K562 (cell line): ENCODE results near the gene YKT6. TPM values are rescaled to one million over a fixed set of nuclear protein-coding genes. Genes with fewer than 3 reads are reported as not detected.

Experiments
- ATAC-seq: fragments of 200-7000 bp; cut with Tn5 transposase; 3 replicates; pipeline ENCODE4 v1.9.1; 2020; ENCODE audit warnings: moderate library complexity
- BruUV-seq: library from RNA; stranded (reverse); fragments of 400-500 nt; replicated peaks from 2 replicates; lab custom pipeline; 2021; lab: Mats Ljungman, UMichigan
- CTCF ChIA-PET: fragments of 300-600 bp; formaldehyde crosslinking; extraction: SDS; loops from one replicate; lab custom pipeline; 2021; ENCODE audit warnings: low intra/inter-chr PET ratio; lab: Yijun Ruan, JAX
- POLR2A ChIA-PET: fragments of 300-600, 350-650 bp; sonication (Branson Sonifier 250); formaldehyde crosslinking; extraction: SDS; loops from one replicate; lab custom pipeline; 2021; ENCODE audit warnings: antibody characterized with exemption, inconsistent platforms; lab: Yijun Ruan, JAX
- DNase-seq, 4 experiments: peaks; one replicate each; pipeline versions ENCODE4 v3.0.0 to v3.0.0-alpha.2; 2011 to 2018; ENCODE audit warnings: low spot score in 3 of 4, mixed read lengths in 3 of 4; ENCODE audit errors: extremely low read depth in 1 of 4
- FAIRE-seq: peaks from 2 replicates; lab custom pipeline; 2011; peaks lifted over from hg19 to GRCh38; lab: Jason Lieb, UNC
- H2AFZ ChIP-seq: 2 replicates; pipeline ENCODE4 v1.6.0; 2011; ENCODE audit warnings: low read depth, low read length, control low read depth, inconsistent platforms
- H3K27ac ChIP-seq: fragments of 200-600 bp; 3 replicates; pipeline ENCODE4 v1.8.0; 2011; ENCODE audit warnings: low read depth, mild to moderate bottlenecking, control low read depth, inconsistent platforms, low read length, moderate library complexity, mixed read lengths; ENCODE audit errors: extremely low read depth
- H3K27me3 ChIP-seq, 2 experiments: fragments of 300-600 bp in 1 of 2; 2 replicates in 1 of 2; 3 replicates in 1 of 2; pipeline versions ENCODE4 v1.6.0 to v1.8.0; 2011; ENCODE audit warnings: inconsistent platforms in 2 of 2, low read length in 2 of 2, mild to moderate bottlenecking in 1 of 2, mixed read lengths in 1 of 2, moderate library complexity in 1 of 2; ENCODE audit not compliant: control insufficient read depth in 2 of 2, insufficient read depth in 2 of 2
- H3K36me3 ChIP-seq: fragments of 300-600 bp; 3 replicates; pipeline ENCODE4 v1.8.0; 2011; ENCODE audit warnings: mild to moderate bottlenecking, low read length, inconsistent platforms; ENCODE audit not compliant: control insufficient read depth, insufficient read depth
- H3K4me1 ChIP-seq, 2 experiments: fragments of 200-600 bp in 1 of 2; replicated peaks in 1 of 2; 2 replicates in 1 of 2; 3 replicates in 1 of 2; pipeline versions ENCODE4 v1.5.1 to v1.8.0; 2011; ENCODE audit warnings: inconsistent platforms in 2 of 2, low read length in 2 of 2, mild to moderate bottlenecking in 1 of 2, mixed read lengths in 1 of 2, moderate library complexity in 1 of 2; ENCODE audit not compliant: control insufficient read depth in 2 of 2, insufficient read depth in 2 of 2
- H3K4me2 ChIP-seq: 2 replicates; pipeline ENCODE4 v1.6.1; 2011; ENCODE audit warnings: low read length, control low read depth, inconsistent platforms, mixed read lengths; ENCODE audit not compliant: insufficient read depth
- H3K4me3 ChIP-seq: fragments of 200-600 bp; sonication (generic), shearing (Covaris generic); 2 replicates; pipeline ENCODE4 v1.5.1; 2016; ENCODE audit warnings: control low read depth, inconsistent platforms
- H3K79me2 ChIP-seq: fragments of 200-600 bp; 3 replicates; pipeline ENCODE4 v1.8.0; 2011; ENCODE audit warnings: low read length, inconsistent platforms; ENCODE audit not compliant: control insufficient read depth, insufficient read depth
- H3K9ac ChIP-seq, 2 experiments: 2 replicates each; pipeline versions ENCODE4 v1.6.0 to v1.6.1; 2011; ENCODE audit warnings: low read depth in 2 of 2, low read length in 2 of 2, control low read depth in 1 of 2, inconsistent platforms in 1 of 2, mild to moderate bottlenecking in 1 of 2, mixed read lengths in 1 of 2; ENCODE audit not compliant: insufficient read depth in 1 of 2
- H3K9me1 ChIP-seq: one replicate; pipeline ENCODE4 v1.6.0; 2011; ENCODE audit warnings: inconsistent platforms, mild to moderate bottlenecking, low read length, moderate library complexity; ENCODE audit not compliant: control insufficient read depth, insufficient read depth
- H3K9me3 ChIP-seq: replicated peaks from 2 replicates; pipeline ENCODE4 v1.5.1; 2011; ENCODE audit warnings: low read depth, low read length, inconsistent platforms; ENCODE audit not compliant: control insufficient read depth, insufficient read depth
- H4K20me1 ChIP-seq: replicated peaks from 2 replicates; pipeline ENCODE4 v1.6.1; 2011; ENCODE audit warnings: low read length, inconsistent platforms, mixed read lengths; ENCODE audit not compliant: control insufficient read depth, insufficient read depth
- GTF2E2 ChIP-seq: fragments of 200-800 bp; sonication (Bioruptor generic); IDR thresholded peaks from 2 replicates; pipeline ENCODE4 v1.6.1; 2016; ENCODE audit warnings: missing genetic modification characterization, missing compliant biosample characterization
- NFXL1 ChIP-seq: fragments of 450-650 bp; formaldehyde crosslinking; IDR thresholded peaks from 2 replicates; pipeline ENCODE4 v1.4.0; 2021; ENCODE audit warnings: mild to moderate bottlenecking
- TAF1 ChIP-seq: IDR thresholded peaks from 2 replicates; pipeline ENCODE4 v1.6.1; 2011; ENCODE audit warnings: mild to moderate bottlenecking, low read length, moderate library complexity; ENCODE audit not compliant: insufficient read depth, control insufficient read depth, severe bottlenecking; ENCODE audit errors: extremely low read depth
- ZKSCAN8 ChIP-seq: fragments of 200-800 bp; sonication (Bioruptor generic); IDR thresholded peaks from 2 replicates; pipeline ENCODE4 v1.6.1; 2016; ENCODE audit warnings: missing genetic modification characterization, missing compliant biosample characterization
- ZNF146 ChIP-seq: IDR thresholded peaks from one replicate; pipeline ENCODE4 v1.6.1; 2018; ENCODE audit warnings: missing compliant biosample characterization; ENCODE audit not compliant: unreplicated experiment
- ZNF445 ChIP-seq: fragments of 250-450 bp; sonication (Bioruptor Pico); IDR thresholded peaks from 2 replicates; pipeline ENCODE4 v1.4.0; 2020; ENCODE audit warnings: low read depth, mild to moderate bottlenecking, moderate library complexity
- WGBS: fragments of 100-300 bp; shearing (Covaris generic); methylation state at CpG from one replicate; pipeline ENCODE4 v1.1.6; 2016; ENCODE audit warnings: low coverage, mixed read lengths; ENCODE audit not compliant: insufficient coverage; ENCODE audit errors: missing lambda C conversion rate; 5-methylcytosine and 5-hydroxymethylcytosine counted together
- in situ Hi-C: fragments of 300-500 bp; cut with MboI; formaldehyde crosslinking; loops from 4 replicates; pipeline ENCODE4 v1.15.0; 2018; ENCODE audit warnings: inconsistent platforms, mixed read lengths
- intact Hi-C: fragments of 100-400 bp; cut with micrococcal nuclease; formaldehyde crosslinking; loops from 2 replicates; pipeline ENCODE4 v1.14.2; 2022
- polyA plus RNA-seq, 8 experiments: library from polyadenylated mRNA; depleted of rRNA in 4 of 8; stranded (reverse) in 5 of 8; unstranded in 3 of 8; fragments of >200 nt; fragmentation: Nextera tagmentation in 2 of 8; fragmentation: Illumina TruSeq in 1 of 8; extraction: Ambion mirVana in 2 of 8; extraction: Trizol in 1 of 8; gene quantifications; 2 replicates each; pipeline versions ENCODE4 v1.2.1 to v1.2.3, GENCODE V29; 2011 to 2014; ENCODE audit warnings: inconsistent platforms in 1 of 8, missing spikeins in 1 of 8
- total RNA-seq, 7 experiments: library from RNA; depleted of rRNA in 6 of 7; stranded (reverse); fragments of >200 nt in 6 of 7; fragmentation: Illumina TruSeq in 2 of 7; extraction: Trizol in 2 of 7; gene quantifications; 2 replicates each; pipeline versions ENCODE4 v1.2.1 to v1.2.3, GENCODE V29; 2011 to 2021; ENCODE audit warnings: low replicate concordance in 1 of 7
- TF ChIP-seq, protein P1 (sequence below): fragments of 250-450 bp; sonication (Bioruptor Pico); IDR thresholded peaks from 2 replicates; pipeline ENCODE4 v1.5.0; 2021; ENCODE audit warnings: mild to moderate bottlenecking, borderline replicate concordance
- TF ChIP-seq, protein P2 (sequence below): conservative IDR thresholded peaks from 2 replicates; pipeline ENCODE4 v1.6.1; 2011; ENCODE audit warnings: low read depth, mild to moderate bottlenecking, low read length; ENCODE audit not compliant: control insufficient read depth
- TF ChIP-seq, protein P3 (sequence below): sonication (generic); formaldehyde crosslinking; IDR thresholded peaks from 2 replicates; pipeline ENCODE4 v1.8.1; 2023; ENCODE audit warnings: mild to moderate bottlenecking, missing genetic modification reagents, moderate library complexity
- TF ChIP-seq, protein P4 (sequence below): fragments of 250-450 bp; sonication (Bioruptor Pico); IDR thresholded peaks from 2 replicates; pipeline ENCODE4 v1.4.0; 2020
- TF ChIP-seq, protein P5 (sequence below): fragments of 200-800 bp; sonication (Bioruptor generic); IDR thresholded peaks from 2 replicates; pipeline ENCODE4 v1.6.1; 2017; ENCODE audit warnings: missing genetic modification characterization, missing compliant biosample characterization

YKT6 gene
- total and polyA plus RNA-seq, 9 of the 15 experiments (the other 6 are each of a cell fraction or from before 2014, with no cell fraction given): 1.6 to 90.6 (median 75.1) TPM

DNA sequence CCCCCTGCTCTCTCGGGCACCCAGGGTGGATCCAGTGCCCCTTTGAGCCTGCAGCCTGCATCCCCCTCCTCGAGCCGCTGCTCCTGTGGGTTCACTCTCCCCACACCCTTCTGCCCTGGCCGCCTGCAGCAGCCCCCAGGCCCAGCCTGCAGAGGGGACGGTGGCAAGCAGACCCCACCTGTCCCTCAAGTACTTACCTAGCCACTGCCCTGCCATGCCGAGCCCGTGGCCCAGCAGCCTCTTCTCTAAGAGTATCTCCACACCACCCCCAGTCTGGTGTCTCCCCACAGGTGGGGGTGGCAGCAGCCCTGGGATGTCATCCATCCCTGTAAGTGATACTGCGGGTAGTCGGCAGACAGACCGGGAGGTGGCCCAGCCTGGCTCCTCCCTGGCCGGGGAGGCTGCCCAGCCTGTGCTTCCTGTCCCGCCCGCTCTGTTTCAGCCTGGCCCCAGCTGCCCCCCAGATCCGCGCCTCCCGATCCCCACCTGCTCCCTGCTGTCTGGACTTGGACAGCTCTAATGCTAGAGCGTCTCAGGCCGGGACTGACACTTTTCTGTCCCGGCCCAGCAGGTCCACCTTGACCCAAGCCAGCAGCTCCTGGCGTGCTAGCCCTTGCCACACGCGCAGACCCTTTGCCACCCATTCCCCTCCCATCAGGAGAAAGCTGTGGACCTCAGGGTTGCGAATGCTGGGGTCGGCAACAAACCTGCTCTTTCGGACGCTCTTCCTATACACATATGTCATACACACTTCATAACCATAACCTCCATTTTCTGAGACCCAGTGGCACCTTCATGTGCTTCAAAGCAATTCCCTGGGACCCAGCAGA, 25.0 kb downstream of the YKT6 start (continued):
- TF ChIP-seq, protein P1, sequence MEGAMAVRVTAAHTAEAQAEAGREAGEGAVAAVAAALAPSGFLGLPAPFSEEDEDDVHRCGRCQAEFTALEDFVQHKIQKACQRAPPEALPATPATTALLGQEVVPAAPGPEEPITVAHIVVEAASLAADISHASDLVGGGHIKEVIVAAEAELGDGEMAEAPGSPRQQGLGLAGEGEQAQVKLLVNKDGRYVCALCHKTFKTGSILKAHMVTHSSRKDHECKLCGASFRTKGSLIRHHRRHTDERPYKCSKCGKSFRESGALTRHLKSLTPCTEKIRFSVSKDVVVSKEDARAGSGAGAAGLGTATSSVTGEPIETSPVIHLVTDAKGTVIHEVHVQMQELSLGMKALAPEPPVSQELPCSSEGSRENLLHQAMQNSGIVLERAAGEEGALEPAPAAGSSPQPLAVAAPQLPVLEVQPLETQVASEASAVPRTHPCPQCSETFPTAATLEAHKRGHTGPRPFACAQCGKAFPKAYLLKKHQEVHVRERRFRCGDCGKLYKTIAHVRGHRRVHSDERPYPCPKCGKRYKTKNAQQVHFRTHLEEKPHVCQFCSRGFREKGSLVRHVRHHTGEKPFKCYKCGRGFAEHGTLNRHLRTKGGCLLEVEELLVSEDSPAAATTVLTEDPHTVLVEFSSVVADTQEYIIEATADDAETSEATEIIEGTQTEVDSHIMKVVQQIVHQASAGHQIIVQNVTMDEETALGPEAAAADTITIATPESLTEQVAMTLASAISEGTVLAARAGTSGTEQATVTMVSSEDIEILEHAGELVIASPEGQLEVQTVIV: no peak
- no peak for TF ChIP-seq GTF2E2 (tag)

DNA sequence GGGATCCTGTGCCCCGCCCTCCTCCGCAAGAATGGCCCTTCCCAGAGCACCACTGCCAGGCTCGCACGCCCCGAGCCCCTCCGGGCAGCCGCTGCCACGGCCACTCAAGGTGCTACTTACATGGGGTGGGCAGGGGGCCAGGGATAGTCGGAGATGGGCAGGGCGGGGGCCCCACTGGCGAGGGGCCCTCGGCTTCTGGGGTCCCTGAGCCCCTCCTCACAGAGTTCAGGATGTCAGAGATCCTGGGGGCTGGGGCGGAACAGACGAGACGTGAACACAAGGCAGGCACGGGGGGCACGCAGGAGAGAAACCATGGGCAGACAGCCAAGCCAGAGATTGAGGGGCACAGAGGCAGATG, 25.6 kb downstream of the YKT6 start:
- no peaks in the 10 kb centered on the region for H3K79me2 ChIP-seq
- in situ Hi-C loops: no loop called here
- TF ChIP-seq, protein P2, sequence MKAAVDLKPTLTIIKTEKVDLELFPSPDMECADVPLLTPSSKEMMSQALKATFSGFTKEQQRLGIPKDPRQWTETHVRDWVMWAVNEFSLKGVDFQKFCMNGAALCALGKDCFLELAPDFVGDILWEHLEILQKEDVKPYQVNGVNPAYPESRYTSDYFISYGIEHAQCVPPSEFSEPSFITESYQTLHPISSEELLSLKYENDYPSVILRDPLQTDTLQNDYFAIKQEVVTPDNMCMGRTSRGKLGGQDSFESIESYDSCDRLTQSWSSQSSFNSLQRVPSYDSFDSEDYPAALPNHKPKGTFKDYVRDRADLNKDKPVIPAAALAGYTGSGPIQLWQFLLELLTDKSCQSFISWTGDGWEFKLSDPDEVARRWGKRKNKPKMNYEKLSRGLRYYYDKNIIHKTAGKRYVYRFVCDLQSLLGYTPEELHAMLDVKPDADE: no peak
- TF ChIP-seq ZKSCAN8 (CRISPR knock-in tag) (no peak), ZNF146 (CRISPR knock-in tag) (no peak), ZNF445 (CRISPR knock-in tag) (no peak), NFXL1 (CRISPR knock-in tag) (no peak), TAF1 (no peak)
- TF ChIP-seq, protein P3, sequence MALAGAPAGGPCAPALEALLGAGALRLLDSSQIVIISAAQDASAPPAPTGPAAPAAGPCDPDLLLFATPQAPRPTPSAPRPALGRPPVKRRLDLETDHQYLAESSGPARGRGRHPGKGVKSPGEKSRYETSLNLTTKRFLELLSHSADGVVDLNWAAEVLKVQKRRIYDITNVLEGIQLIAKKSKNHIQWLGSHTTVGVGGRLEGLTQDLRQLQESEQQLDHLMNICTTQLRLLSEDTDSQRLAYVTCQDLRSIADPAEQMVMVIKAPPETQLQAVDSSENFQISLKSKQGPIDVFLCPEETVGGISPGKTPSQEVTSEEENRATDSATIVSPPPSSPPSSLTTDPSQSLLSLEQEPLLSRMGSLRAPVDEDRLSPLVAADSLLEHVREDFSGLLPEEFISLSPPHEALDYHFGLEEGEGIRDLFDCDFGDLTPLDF (CRISPR knock-in tag): no peak
- TF ChIP-seq, protein P4, sequence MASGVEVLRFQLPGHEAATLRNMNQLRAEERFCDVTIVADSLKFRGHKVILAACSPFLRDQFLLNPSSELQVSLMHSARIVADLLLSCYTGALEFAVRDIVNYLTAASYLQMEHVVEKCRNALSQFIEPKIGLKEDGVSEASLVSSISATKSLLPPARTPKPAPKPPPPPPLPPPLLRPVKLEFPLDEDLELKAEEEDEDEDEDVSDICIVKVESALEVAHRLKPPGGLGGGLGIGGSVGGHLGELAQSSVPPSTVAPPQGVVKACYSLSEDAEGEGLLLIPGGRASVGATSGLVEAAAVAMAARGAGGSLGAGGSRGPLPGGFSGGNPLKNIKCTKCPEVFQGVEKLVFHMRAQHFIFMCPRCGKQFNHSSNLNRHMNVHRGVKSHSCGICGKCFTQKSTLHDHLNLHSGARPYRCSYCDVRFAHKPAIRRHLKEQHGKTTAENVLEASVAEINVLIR (CRISPR knock-in tag): no peak
- TF ChIP-seq, protein P5, sequence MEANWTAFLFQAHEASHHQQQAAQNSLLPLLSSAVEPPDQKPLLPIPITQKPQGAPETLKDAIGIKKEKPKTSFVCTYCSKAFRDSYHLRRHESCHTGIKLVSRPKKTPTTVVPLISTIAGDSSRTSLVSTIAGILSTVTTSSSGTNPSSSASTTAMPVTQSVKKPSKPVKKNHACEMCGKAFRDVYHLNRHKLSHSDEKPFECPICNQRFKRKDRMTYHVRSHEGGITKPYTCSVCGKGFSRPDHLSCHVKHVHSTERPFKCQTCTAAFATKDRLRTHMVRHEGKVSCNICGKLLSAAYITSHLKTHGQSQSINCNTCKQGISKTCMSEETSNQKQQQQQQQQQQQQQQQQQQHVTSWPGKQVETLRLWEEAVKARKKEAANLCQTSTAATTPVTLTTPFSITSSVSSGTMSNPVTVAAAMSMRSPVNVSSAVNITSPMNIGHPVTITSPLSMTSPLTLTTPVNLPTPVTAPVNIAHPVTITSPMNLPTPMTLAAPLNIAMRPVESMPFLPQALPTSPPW: no peak

More for the DNA sequence above, 25.6 kb downstream of the YKT6 start:
- Histone ChIP-seq H3K9me1 (no peaks in the 10 kb centered on the region), H3K9ac (no peak overlapping the region), H2AFZ (no peak overlapping the region), H3K27ac (no peak overlapping the region), H3K9me3 (no peaks in the 10 kb centered on the region), H3K36me3 (no peaks in the 10 kb centered on the region), H3K4me2 (no peak overlapping the region), H3K4me1 (peaks cover 0 to 49% of the 10 kb centered on the region in 2 experiments; a peak in 2 of 5 replicates), H3K27me3 (peaks cover 18 to 64% of the 10 kb centered on the region in 2 experiments; a peak in 4 of 5 replicates), H3K4me3 (no peak overlapping the region), H4K20me1 (peaks cover 4% of the 10 kb centered on the region; the same call in 1 of the 2 replicates)
- DNase-seq (no peak), FAIRE-seq (no peak), ATAC-seq (no peak)
- ChIA-PET CTCF (no interaction called here), POLR2A (interaction anchor here (0.6 kb wide), 1 partner anchor 30 kb away, joined by 3 read pairs; no protein-coding TSS in a partner anchor)
- intact Hi-C loops: no loop called here
- no TSS peak for BruUV-seq
- 0% methylated on average over 7 of the region's 17 CpGs for whole genome bisulfite sequencing
